Endometrial microvascular endothelial cells (primary cell): ENCODE results near the gene MYO1C. TPM values are rescaled to one million over a fixed set of nuclear protein-coding genes. Genes with fewer than 3 reads are reported as not detected.
"Not testable (repeated sequence)": the region's sequence is repeated elsewhere in the genome, so short reads cannot be mapped to it uniquely, and the experiment has no call there.

Source experiments
- in situ Hi-C: cut with HindIII; loops from 2 replicates; pipeline ENCODE4 v1.10.0; 2017; ENCODE audit warnings: low sequenced_read_pairs, low pct_unique_long_range_greater_than_20kb; ENCODE audit errors: inconsistent ontology term
- total RNA-seq: library from RNA; depleted of rRNA; stranded (reverse); fragments of >200 nt; gene quantifications from one replicate; pipeline ENCODE4 v1.2.3, GENCODE V29; 2015; ENCODE audit errors: inconsistent ontology term

Gene MYO1C
- total RNA-seq, 1 donor from 2014 or later = 167 TPM

- in situ Hi-C loops = no loop called here
Measured at GRCh38 chr17:1511756-1512321, 19.4 kb upstream of the MYO1C start.

- in situ Hi-C loops = no loop called here
Measured at GRCh38 chr17:1511290-1511689, 18.8 kb upstream of the MYO1C start.

DNA sequence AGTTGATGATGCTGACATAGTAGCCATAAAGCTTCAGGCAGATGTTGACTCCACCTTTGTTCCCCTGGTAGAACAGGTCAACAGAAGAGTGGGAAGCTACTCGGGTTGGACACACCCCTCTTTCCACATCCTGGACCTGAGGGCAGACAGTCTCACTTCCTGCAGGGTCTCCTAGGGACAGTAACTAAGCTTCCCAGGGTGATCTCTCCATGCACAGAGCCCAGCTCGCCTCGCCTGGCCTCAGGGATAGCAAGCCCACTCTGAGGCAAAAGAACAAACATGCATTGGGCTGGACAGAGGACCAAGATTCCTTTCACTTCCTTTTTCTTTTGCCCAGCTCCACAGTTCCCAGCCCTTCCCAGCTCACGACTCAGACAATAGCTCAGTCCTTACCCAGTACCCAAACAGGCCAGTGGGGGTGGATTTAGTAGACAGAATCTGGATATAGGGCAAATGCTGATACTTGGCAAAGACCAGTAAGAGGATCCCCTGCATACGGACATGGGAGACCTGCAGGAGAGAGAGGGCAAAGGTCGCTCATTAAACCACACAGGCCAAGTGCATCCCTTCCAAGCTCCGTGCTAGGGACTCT is 16.9 kb upstream of the MYO1C start:
- in situ Hi-C loops = no loop called here

GRCh38 chr17:1508709-1509108 is 16.2 kb upstream of the MYO1C start:
- in situ Hi-C loops = not testable (repeated sequence)

DNA sequence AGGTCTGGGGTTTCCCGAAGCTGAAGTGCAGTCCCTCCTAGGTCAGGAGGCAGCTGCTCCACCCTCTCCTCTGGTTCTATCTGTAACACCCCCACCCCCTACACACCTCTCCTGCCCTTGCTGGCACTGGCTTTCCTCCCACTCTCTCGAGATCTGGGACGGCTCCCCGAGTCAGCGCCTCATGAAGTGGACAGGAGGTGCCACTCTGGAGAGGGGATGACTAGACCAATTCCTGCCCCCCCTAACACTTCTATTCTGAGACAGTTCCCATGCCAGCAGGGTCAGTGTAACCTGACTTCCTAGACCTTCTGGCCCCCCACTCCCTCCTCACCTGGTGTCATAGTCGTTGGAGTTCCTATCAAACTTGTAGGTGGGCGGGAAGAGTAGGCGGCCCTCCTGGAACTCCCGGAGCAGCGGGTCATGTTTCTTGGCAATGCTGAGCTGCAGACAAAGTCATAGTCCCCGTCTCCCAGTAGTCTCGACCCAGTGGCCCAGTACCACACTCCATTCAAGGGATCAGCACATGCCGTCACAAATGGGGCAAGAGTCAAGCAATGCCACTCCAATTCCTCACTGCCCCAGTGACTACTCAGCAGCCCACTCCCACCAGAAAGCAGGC is 14.3 kb upstream of the MYO1C start:
- in situ Hi-C loops = no loop called here

DNA sequence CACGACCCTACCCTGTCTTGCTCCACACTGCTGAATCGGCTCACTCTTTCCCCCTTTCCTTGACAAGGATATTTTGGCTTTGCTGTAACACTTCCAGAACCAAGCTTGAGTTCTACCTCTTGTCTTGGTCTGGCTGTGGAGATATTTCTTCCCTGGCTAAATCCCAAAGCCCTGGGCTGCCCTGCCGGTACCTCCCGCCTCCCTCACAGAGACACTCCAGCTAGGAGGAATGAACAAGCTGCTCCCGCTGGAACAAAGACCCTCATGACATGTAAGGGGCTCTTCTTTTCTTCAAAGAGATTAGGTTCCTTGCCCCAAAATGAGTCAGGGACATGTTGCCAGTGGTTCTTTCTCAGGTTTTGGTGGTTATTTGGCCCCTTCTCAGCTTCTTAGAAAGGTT is 13.1 kb upstream of the MYO1C start:
- in situ Hi-C loops = no loop called here

- in situ Hi-C loops = no loop called here
Measured at GRCh38 chr17:1504866-1505265, 12.4 kb upstream of the MYO1C start.

DNA sequence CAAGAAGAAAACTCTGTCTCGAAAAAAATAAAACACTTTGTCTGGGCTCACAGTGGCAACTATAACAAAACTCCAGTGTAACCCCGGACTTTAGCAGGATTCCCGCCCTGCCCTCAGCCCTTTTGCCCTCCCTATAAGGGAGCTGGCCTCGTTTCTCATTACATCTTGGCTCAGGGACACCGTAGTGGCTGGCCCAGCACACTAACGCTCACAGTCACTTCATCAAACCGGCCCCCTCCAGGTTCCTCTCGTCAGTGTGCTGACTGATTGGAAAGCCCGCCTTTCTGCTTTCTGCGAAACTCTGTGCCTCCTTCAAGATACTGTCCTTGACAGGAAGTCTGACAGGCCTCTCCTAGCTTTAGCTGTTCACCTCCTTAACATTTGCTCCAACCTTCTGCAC is 11.2 kb upstream of the MYO1C start:
- in situ Hi-C loops = no loop called here

DNA sequence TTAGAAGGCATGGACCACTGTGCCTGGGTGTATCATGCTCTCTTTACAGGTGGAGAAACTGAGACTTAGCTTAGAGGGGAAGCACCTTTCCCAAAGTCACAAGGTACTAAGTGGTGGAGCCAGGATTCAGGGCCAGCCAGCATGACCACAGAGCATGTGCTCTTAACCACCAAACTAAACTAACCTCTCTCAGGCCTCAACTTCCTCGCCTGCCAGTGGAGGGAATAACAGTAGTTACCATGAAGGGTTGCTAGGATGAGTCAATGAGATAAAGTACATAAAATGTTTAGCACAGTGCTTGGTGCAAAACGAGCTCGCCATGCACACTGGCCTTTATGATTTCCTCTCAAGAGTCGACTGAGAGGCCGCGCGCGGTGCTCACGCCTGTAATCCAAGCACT is 6.4 kb upstream of the MYO1C start:
- in situ Hi-C loops = no loop called here

GRCh38 chr17:1498233-1498632 is 5.7 kb upstream of the MYO1C start:
- in situ Hi-C loops = no loop called here

GRCh38 chr17:1497831-1498230 is 5.3 kb upstream of the MYO1C start:
- in situ Hi-C loops = no loop called here

GRCh38 chr17:1496869-1497268 is 4.4 kb upstream of the MYO1C start:
- in situ Hi-C loops = no loop called here

- in situ Hi-C loops = no loop called here
Measured at GRCh38 chr17:1495265-1495989, 2.9 kb upstream of the MYO1C start.

- in situ Hi-C loops = no loop called here
Measured at GRCh38 chr17:1494736-1495253, 2.3 kb upstream of the MYO1C start.

DNA sequence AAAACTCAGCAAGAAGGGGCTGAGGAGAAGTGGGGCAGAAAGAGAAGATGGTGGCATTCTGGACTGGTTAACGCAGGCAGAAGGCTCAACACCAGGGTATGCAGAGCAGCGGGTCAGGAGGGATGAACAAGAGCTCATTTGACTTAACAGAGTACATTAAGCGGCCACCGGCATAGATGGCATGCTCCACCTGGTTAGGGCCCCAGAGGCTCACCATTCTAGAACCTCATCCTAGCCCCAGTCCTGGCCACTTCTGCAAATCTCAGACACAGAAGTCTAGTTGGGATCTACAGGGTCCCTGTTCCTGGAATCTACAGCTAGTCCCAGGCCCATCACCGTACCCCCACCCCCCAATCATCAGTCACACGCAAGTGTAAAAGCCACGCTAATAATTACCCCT is 1.7 kb upstream of the MYO1C start:
- in situ Hi-C loops = no loop called here

DNA sequence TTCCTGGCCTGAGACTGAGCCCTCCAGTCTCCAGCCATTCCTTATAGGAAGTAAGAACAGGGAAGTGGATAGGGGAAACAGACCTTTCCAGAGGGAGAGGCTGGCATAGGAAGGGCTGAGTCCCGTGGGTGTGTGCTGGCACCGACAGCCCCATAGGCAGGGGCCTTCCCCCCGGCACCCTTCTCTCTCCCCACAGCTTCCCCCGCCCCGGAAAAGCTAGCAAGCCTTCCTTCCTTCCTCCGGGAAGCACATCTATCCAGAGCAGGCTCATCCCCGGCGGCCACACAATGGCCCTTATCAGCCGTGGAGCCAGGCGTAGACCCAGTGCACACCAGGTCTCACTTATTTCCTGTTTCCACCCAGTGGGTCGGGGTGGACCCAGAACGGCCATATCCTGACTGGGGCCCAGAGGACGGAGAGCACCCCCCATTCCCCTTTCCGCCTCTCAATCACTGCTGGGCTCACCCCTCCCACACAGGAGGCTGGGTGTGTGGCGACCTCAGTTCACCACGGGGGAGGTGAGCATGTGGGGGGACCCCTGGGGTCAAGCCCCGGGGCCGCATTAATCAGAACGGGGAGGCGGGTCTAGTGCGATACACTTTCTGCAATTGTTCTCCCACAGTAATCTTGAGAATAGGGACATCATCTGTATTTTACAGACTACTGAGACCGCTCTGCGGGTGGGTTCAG is 950 bp upstream of the MYO1C start:
- in situ Hi-C loops = no loop called here

GRCh38 chr17:1491443-1492248 is 840 bp downstream of the MYO1C start:
- in situ Hi-C loops = no loop called here

DNA sequence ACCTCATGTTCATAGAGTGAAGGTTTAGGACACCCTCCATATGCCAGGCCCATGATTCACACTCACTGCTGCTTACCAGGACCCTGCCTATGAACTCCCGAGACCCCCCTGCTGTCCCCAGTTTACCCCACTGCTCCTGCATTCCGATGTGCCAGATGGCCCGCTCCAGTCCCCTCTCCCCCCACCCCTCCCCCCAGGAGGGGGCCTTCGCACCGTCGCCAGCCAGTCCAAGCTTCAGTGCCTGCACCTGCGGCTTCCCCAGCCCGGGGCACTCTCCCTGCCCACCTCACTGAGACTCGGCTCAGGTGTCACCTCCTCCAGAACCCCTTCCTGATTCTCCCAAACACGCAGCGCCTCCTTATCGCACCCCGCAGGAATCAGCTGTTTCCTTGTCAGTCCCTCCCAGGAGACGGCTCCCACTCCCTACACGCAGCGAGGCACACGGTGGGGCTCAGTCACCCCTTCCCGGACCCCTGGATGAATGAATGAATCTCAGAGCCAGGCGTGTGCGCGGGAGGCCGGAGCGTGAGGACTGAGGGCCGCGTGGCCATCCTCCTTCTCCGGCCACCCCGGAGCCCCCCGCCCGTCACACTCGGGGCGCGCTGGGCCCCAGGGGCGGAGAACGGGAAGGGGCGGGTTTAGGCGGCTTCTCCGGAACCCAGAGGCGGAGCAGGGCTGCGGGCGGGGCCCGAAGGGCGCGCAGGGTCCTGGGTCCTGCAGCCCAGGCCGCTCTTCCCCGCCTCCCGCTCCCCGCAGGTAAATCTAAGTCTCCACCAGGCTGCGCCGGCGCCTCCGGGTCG is 1.6 kb downstream of the MYO1C start:
- in situ Hi-C loops = no loop called here
